HFFc6 (cell line): ENCODE results near the gene CCDC188. TPM values are rescaled to one million over a fixed set of nuclear protein-coding genes. Genes with fewer than 3 reads are reported as not detected.

ENCODE experiments used
- DNase-seq: peaks from one replicate; pipeline ENCODE4 v3.0.0-alpha.2; 2018
- H3K27ac Mint-ChIP-seq: 2 replicates; pipeline ENCODE4 v1.8.0; 2020; ENCODE audit warnings: mild to moderate bottlenecking, mixed read lengths
- H3K27me3 Mint-ChIP-seq: 2 replicates; pipeline ENCODE4 v1.8.0; 2021; ENCODE audit warnings: mild to moderate bottlenecking, moderate library complexity, mixed read lengths; ENCODE audit not compliant: insufficient read depth
- H3K36me3 Mint-ChIP-seq: 2 replicates; pipeline ENCODE4 v1.8.0; 2021; ENCODE audit warnings: low read depth, mixed read lengths
- H3K4me1 Mint-ChIP-seq: 2 replicates; pipeline ENCODE4 v1.8.0; 2020; ENCODE audit warnings: low read depth, mixed read lengths
- H3K4me3 Mint-ChIP-seq: 2 replicates; pipeline ENCODE4 v1.8.0; 2020; ENCODE audit warnings: mild to moderate bottlenecking, moderate library complexity, mixed read lengths
- H3K9me3 Mint-ChIP-seq: 2 replicates; pipeline ENCODE4 v1.8.0; 2020; ENCODE audit warnings: mild to moderate bottlenecking, mixed read lengths
- CTCF ChIP-seq: fragments of 200-600 bp; sonication (generic); IDR thresholded peaks from 2 replicates; pipeline ENCODE4 v1.5.0; 2021; ENCODE audit warnings: antibody characterized with exemption, mild to moderate bottlenecking
- long read RNA-seq: library from polyadenylated mRNA; unstranded; transcript quantifications from one replicate; pipeline ENCODE4 v2.0.0, GENCODE V29; 2019
- total RNA-seq, 6 experiments: library from RNA; stranded (reverse); fragmentation: NEBNext Ultra II Directional; extraction: Animal tissue kit (Norgen Biotek cat#: 25700); gene quantifications; 2 replicates in 1 of 6; 3 replicates in 5 of 6; pipeline ENCODE4 v1.2.3, GENCODE V29; 2021

Gene CCDC188
- total RNA-seq = 1 to 10 TPM in 4 of 6 experiments, under 1 TPM in 1, not detected in 1; 0.54 to 3.9 (median 2.8) TPM
- long read RNA-seq = 0 reads

GRCh38 chr22:20150381-20151275, at the start of gene CCDC188:
Gene CCDC188, minus strand, starts transcription at chr22:20151055. Its CDS starts 69 bp downstream, at chr22:20150986.
- H3K4me1 Mint-ChIP-seq = peaks cover 8% of the 10 kb centered on the region; the same call in 1 of the 2 replicates
- no peaks in the 10 kb centered on the region for H3K9me3 Mint-ChIP-seq
- no peaks in the 10 kb centered on the region; the same call in 1 of the 2 replicates for H3K27me3 Mint-ChIP-seq
- H3K36me3 Mint-ChIP-seq = no peaks in the 10 kb centered on the region
- H3K27ac Mint-ChIP-seq = no peak within 1 kb of the TSS; the same call in 1 of the 2 replicates
- TF ChIP-seq CTCF = no peak
- DNase-seq = no peak
- H3K4me3 Mint-ChIP-seq = no peak within 1 kb of the TSS

GRCh38 chr22:20199906-20200305, 49.1 kb upstream of the CCDC188 start:
- H3K27ac Mint-ChIP-seq = no peak overlapping the region
- TF ChIP-seq CTCF = no peak
- DNase-seq = no peak
- H3K4me1 Mint-ChIP-seq = peaks cover 19% of the 10 kb centered on the region
- H3K4me3 Mint-ChIP-seq = no peak overlapping the region
- no peaks in the 10 kb centered on the region for H3K36me3 Mint-ChIP-seq
- H3K27me3 Mint-ChIP-seq = peaks cover 20% of the 10 kb centered on the region
- H3K9me3 Mint-ChIP-seq = no peaks in the 10 kb centered on the region

DNA sequence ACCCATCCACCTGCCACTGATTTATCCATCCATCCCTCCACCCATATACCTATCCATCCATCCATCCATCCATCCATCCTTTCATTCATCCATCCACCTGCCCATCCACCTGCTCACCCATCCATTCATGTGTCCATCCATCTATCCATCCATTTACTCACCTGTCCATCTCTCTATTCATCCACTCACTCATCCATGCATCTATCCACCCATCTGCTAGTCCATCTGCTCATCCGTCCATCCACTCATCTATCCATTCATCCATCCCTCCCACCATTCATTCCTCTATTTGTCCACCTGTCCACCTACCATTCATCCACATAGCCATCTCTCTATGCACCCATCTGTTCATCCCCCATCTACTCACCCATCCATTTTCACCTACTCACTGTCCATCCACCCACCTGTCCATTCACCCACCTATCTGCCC, 48.6 kb upstream of the CCDC188 start:
- Mint-ChIP-seq H3K27me3 (peaks cover 20% of the 10 kb centered on the region), H3K36me3 (no peaks in the 10 kb centered on the region), H3K27ac (no peak overlapping the region), H3K9me3 (no peaks in the 10 kb centered on the region), H3K4me3 (no peak overlapping the region), H3K4me1 (peaks cover 18% of the 10 kb centered on the region)
- no peak for TF ChIP-seq CTCF
- no peak for DNase-seq

- no peak overlapping the region for H3K4me3 Mint-ChIP-seq
- TF ChIP-seq CTCF = no peak
These were observed 47.9 kb upstream of the CCDC188 start for GRCh38 chr22:20198557-20199319.

DNA sequence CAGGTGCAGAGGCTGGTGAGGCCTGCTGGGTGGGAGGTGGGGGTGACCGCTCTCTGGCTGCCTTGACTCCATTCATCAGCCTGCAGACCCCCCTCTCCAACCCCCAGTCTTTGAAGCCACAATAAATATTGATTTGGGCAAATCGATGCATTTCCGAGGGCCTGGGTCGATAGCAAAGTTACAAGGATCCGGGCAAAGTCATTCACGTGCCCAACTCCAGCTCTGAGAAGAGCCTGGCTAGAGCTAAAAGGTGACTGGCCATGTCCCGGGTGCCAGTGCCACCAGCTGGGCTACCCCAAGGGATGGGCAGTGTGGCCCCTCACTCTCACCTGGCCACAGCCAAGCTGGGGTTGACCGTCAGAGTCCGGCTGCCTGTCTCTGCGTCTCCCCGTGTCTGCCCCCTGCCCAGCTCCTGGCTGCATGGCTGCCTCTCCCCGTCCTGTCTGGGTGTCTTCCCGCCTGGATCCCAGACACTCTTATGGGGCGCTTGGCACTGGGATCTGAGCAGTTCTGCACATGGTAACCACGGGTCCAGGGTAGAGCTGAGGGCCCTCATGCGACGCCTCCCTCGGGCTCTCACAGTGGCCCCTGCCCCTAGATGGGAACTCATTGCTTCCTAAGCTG, 46.7 kb upstream of the CCDC188 start:
- no peak for DNase-seq
- Mint-ChIP-seq H3K27ac (no peak overlapping the region), H3K27me3 (peaks cover 20% of the 10 kb centered on the region), H3K4me3 (no peak overlapping the region), H3K36me3 (no peaks in the 10 kb centered on the region), H3K4me1 (no peaks in the 10 kb centered on the region), H3K9me3 (no peaks in the 10 kb centered on the region)
- TF ChIP-seq CTCF = no peak

More at GRCh38 chr22:20198557-20199319, 47.9 kb upstream of the CCDC188 start:
- DNase-seq = no peak
- Mint-ChIP-seq H3K4me1 (peaks cover 11% of the 10 kb centered on the region), H3K27ac (no peak overlapping the region), H3K36me3 (no peaks in the 10 kb centered on the region), H3K27me3 (peaks cover 20% of the 10 kb centered on the region), H3K9me3 (no peaks in the 10 kb centered on the region)
